GM18873 (cell line): ENCODE data around the gene HSPA1B.
"Not testable (repeated sequence)": the region's sequence is repeated elsewhere in the genome, so short reads cannot be mapped to it uniquely, and the experiment has no call there.

ENCODE experiments used
- ATAC-seq: cut with Tn5 transposase; IDR thresholded peaks from one replicate; pipeline ENCODE4 v1.9.1; 2021; ENCODE audit warnings: mild to moderate bottlenecking, moderate library complexity, moderate number of reproducible peaks; ENCODE audit not compliant: unreplicated experiment, low FRiP score

HSPA1B gene

DNA sequence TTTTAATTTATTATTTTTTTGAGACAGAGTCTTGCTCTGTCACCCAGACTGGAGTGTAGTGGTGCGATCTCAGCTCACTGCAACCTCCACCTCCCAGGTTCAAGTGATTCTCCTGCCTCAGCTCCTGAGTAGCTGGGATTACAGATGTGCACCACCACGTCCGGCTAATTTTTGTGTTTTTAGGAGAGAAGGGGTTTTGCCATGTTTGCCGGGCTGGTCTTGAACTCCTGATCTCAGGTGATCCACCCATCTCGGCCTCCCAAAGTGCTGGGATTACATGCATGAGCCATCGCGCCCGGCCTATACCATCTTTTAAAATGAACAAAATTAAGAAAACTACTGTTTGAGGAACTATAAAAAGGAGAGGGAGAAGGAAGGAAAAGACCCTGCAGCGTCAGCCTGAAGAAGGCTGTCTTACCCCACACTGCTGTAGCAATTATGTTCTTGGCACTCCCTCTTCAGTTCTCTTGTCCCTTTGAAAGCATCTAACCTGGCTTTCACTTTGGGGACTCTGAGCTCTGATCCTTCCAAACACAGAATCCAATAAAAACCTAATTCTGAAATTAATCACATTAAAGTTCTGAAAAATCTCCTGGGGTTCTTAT is 3.8 kb upstream of the HSPA1B start:
- not testable (repeated sequence) for ATAC-seq

DNA sequence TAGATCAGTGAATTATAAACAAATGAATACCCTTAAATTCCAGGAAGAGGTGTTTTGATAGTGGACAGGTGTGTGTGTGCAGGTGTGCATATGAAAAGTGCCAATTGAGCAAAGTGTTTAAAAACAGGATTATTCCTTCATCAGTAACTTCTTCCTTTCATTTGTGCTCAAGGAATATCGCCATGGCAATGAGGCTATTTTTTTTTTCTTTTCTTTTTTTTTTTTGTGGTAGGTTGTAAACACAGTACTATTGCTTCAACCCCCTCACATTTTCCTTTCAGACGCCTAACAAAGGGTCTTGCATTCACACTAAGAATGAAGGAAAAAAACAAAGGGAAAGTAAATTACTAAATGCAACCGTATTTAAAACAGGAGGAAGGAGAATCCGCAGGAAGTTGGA is 2.0 kb upstream of the HSPA1B start:
- ATAC-seq, result no peak

DNA sequence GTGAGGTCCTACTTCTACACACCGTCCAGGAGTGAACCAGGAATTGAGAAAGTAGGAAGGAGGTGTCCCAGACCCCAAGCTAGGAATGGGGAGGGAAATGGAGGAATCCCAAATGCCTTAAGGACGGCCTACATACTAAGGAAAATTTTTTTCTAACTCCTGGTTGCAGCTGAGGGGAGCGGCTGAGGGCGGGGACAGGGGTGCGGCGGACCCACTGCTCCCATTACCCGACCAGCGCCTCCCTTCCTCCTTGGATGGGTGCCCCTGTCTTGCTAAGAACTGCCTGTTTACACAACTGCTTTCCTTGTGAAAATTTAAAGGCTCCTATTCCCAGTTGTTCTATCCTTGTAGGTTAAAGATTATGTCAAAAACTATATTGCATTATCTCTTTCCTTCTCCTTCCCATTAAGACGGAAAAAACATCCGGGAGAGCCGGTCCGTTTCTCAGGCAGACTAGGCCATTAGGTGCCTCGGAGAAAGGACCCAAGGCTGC is 699 bp upstream of the HSPA1B start:
- peak; percentile 6 for ATAC-seq

DNA sequence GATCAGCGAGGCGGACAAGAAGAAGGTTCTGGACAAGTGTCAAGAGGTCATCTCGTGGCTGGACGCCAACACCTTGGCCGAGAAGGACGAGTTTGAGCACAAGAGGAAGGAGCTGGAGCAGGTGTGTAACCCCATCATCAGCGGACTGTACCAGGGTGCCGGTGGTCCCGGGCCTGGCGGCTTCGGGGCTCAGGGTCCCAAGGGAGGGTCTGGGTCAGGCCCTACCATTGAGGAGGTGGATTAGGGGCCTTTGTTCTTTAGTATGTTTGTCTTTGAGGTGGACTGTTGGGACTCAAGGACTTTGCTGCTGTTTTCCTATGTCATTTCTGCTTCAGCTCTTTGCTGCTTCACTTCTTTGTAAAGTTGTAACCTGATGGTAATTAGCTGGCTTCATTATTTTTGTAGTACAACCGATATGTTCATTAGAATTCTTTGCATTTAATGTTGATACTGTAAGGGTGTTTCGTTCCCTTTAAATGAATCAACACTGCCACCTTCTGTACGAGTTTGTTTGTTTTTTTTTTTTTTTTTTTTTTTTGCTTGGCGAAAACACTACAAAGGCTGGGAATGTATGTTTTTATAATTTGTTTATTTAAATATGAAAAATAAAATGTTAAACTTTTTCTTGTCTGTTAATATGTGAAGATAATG is 2.2 kb downstream of the HSPA1B start:
- no peak for ATAC-seq

DNA sequence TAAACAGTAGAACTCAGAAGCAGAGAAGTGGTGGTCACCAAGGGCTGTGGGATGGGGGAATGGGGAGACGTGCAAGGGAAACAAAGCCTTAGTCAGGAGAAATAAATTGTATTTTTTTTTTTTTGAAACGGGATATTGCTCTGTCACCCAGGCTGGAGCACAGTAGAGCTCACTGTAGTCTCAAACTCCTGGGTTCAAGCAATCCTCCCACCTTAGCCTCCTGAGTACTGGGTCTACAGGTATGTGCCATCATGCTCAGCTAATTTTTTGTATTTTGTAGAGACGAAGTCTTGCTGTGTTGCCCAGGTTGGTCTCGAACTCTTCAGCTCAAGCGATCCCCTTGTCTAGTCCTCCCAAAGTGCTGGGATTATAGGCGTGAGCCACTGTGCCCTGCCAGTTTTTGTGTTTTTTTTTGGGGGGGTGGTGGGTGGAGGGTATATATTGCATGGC is 3.4 kb downstream of the HSPA1B start:
- ATAC-seq, result no peak

DNA sequence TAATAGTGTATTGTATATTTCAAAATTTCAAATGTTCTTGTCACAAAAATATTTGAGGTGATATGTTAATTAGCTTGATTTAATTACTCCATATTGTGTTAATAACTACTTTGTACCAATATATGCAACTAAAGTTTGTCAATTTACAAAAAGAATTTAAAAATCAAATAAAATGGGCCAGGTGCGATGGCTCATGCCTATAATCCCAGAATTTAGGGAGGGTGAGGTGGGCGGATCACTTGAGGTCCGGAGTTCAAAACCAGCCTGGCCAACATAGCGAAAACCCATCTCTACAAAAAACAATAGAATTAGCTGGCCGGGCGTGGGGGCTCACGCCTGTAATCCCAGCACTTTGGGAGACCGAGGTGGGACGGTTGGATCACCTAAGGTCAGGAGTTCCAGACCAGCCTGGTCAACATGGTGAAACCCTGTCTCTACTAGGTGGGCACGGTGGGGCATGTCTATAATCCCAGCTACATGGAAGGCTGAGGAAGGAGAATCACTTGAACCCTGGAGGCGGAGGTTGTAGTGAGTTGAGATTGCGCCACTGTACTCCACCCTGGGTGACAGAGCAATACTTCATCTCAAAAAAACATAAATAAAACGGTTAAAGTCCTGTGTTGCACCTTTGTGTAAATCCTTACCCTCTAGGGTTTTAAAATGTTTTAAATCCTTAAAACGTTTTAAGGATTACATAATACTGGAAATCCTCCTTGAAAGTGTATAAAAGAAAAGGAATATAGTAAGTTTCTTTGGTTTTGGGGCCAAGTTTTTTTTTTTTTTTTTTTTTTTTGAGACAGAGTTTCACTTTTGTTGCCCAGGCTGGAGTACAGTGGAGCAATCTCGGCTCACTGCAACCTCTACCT is 4.0 kb downstream of the HSPA1B start:
- no peak for ATAC-seq

DNA sequence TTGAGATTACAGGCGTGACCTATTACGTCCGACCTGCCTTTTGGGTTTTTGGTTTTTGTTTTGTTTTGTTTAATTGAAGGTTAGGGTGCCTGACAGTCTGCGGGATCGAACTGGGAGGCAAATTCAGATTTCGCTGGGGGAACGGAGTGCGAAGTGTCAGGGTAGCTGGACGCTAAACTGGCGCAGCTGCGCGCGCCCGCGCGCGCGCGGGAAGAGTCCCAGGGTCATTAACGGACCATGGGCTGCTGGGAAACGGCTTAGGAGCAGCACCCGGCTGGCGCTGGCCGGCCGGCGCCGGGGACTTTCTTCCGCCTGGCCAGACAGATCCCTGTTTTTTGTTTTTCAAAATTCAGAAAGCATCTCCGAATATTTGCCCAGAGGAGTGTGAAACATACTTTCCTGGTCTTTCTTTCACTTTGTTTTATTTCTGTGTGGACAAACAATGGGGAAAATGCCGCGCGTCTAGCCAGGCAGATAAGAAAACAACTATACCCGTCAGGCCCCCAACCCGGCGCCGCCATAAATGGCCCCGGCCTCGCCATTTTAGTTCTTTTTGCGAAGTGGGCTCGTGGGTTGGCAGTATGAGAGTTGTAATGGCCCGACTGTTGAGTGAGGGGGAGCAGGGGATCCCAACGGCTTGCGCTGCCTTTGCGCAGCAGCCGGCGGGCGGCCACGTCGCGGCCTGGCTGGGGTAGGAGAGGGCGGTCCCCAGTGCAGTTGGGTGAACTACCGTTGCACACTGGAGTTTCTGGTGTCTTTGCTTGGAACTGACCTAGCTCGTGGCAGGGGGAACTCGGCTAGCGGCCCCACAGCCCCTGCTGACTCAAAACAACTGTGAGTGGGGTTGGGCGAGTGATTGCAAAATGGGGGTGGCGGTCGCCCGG is 7.1 kb downstream of the HSPA1B start:
- ATAC-seq, result no peak

DNA sequence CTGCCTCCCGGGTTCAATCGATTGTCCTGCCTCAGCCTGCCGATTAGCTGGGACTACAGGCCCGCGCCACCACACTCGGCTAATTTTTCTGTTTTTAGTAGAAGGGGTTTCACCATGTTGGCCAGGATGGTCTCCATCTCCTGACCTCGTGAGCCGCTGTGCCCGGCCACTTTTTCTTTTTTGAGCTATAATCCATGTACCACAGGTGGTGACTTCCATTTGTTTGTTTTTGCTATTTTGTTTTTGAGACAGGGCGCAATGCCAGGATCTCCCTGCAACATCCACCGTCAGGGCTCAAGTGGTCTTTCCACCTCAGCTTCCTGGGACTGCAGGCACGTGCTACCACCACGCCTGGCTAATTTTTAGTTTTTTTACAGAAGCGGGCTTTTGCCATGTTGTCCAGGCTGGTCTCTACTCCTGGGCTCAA is 8.5 kb downstream of the HSPA1B start:
- ATAC-seq, result no peak

DNA sequence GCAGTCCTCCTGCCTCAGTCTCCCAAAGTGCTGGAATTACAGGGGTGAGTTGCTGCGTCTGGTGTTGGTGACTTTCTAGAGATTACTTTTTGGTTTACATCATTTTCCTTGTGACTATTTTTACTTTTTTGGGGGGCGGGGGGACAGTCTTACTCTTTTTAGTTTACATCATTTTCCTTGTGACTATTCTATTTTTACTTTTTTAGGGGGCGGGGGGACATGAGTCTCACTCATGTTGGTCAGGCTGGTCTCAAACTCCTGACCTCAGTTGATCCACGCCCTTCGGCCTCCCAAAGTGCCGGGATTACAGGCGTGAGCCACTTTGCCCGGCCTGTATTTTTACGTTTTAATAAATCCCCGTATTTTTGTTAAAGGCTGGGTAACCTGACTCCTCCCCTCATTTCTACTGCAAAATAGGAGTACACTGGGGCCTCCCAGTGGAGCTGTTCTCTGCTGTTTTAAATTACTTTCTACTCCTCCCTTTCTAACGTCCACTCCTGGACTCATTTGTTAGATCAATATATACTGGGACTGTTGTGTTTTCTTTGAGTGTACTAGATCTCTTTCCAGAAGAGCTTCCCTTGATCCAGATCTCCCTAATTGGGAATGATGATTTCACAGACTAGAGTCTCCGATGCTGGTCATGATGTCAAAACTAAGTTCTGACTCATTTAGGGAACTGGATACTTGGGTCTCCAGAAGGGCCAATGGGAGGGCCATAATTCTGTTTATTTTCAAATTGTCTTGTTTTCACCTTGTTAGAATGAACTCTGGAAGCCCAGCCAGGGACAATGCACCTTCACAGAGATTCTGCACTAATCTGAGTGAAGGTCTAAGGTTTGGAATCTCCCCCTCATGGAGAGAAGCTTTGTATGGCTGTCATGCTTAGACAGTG is 9.2 kb downstream of the HSPA1B start:
- ATAC-seq, result no peak

DNA sequence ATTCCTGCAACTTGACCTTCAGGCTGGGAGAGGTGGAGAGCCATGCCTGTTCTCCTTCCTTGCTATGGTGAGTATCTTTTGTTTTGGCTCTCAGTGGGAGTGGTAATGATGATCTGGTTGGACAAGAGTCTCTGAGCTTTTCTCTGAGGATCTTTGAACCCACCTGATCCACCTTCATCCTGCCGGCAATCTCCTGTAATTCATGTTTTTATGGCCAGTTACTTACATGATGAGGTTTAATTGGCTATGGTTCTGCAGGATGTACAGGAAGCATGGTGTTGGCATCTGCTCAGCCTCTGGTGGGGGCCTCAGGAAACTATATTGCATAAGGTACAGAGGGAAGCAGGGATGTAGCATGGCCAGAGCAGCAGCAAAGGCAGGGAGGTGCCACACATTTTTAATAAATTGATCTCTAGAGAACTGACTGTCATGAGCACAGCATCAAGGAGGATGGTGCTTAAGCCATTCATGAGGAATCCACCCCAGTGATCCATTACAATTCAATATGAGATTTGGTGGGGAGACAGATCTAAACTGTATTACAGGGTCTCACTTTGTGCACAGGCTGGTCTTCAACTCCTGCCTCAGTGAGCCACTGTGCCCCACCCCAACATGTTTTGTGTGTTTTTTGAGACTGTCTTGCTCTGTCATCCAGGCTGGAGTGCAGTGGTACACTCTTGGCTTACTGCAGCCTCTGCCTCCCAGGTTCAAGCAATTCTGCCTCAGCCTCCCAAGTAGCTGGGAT is 10.0 kb downstream of the HSPA1B start:
- no peak for ATAC-seq

DNA sequence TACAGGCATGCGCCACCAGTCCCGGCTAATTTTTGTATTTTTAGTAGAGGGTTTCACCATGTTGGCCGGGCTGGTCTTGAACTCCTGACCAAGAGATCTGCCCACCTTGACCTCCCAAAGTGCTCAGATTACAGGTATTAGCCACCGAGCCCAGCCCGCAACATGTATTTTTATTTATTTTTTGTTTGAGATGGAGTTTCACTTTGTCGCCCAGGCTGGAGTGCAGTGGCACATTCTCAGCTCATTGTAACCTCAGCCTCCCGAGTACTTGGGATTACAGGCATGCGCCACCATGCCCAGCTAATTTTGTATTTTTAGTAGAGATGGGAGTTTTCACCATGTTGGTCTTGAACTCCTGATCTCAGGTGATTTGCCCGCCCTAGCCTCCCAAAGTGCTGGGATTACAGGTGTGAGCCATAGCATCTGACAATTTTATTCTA is 10.6 kb downstream of the HSPA1B start:
- not testable (repeated sequence) for ATAC-seq

DNA sequence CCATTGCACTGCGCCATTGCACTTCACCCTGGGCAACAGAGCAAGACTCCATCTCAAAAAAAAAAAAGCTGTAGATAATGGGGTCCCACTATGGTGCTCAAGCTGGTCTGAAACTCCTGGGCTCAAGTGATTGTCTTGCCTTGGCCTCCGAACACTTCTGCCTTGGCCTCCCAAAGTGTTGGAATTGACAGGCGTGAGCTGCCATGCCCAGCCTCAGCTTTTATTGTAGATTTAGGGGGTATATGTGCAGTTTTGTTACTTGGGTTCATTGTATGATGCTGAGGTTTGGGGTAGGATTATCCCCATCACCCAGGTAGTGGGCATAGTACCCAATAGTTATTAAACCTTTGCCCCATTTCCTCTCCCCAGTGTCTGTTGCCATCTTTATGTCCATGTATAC is 11.4 kb downstream of the HSPA1B start:
- no peak for ATAC-seq

DNA sequence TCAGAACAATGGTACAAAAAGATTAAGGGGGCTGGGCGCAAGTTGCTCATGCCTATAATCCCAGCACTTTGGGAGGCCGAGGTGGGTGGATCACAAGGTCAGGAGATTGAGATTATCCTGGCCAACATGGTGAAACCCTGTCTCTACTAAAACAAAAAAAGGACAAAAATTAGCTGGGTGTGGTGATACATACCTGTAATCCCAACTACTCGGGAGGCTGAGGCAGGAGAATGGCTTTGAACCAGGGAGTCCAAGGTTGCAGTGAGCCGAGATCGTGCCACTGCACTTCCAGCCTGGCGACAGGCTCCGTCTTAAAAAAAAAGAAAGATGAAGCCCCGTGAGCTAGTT is 12.2 kb downstream of the HSPA1B start:
- ATAC-seq, result not testable (repeated sequence)

DNA sequence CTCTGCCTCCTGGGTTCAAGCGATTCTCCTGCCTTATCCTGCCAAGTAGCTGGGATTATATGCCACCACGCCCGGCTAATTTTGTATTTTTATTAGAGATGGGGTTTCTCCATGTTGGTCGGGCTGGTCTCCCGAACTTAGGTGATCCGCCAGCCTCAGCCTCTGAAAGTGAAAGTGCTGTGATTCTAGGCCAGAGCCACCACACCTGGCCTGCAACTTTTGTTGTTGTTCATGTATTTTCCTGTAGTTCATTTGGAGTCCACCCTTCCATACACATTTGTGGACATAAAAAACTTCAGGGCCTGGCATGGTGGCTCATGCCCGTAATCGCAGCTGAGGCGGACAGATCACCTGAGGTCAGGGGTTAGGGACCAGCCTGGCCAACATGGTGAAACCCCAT is 14.5 kb downstream of the HSPA1B start:
- ATAC-seq, result no peak

DNA sequence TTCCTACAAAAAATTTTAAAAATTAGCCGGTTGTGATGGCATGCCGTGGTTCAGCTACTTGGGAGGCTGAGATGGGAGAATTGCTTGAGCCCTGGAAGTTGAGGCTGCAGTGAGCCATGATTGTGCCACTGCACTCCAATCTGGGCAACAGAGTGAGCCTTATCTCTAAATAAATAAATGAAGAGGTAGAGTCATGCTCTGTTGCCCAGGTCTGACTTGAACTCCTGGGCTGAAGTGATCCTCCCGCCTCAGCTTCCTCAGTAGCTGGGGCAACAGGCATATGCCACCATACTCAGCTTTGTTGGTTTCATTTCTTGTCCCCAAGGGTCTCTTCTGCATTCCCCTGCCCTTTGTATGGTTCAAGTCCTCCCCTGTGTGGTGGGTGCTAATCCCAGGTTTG is 17.0 kb downstream of the HSPA1B start:
- ATAC-seq, result no peak

DNA sequence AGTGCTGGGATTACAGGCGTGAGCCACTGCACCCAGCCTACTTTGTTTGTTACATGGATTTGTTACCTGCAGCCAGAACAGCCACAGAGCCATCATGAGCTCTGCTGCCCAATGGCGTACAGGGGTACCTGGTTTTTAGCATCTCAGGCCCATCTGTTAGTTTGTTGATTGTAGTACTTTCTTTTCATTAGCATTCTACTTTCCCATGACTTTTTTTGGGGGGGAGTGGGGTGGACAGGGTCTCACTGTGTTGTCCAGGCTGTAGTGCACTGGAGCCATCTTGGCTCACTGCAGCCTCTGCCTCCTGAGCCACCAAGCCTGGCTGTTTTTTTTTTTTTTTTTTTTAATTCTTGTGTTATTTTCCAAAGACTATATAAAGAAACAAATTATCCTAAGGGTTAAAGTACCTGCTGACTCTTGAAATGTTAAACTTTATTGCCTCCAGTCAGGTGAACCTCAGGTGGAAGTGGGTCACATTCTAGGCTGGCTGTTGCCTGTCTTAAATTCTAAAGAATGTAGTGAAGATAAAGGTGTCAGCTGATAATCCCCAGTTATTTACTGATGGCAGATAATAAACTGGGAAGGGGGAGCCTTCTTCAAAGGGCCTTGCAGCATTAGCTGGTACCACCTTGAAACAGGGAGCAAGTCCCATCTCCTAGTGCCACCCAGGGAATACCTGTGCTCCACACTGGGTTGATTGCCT is 19.9 kb downstream of the HSPA1B start:
- ATAC-seq, result no peak

DNA sequence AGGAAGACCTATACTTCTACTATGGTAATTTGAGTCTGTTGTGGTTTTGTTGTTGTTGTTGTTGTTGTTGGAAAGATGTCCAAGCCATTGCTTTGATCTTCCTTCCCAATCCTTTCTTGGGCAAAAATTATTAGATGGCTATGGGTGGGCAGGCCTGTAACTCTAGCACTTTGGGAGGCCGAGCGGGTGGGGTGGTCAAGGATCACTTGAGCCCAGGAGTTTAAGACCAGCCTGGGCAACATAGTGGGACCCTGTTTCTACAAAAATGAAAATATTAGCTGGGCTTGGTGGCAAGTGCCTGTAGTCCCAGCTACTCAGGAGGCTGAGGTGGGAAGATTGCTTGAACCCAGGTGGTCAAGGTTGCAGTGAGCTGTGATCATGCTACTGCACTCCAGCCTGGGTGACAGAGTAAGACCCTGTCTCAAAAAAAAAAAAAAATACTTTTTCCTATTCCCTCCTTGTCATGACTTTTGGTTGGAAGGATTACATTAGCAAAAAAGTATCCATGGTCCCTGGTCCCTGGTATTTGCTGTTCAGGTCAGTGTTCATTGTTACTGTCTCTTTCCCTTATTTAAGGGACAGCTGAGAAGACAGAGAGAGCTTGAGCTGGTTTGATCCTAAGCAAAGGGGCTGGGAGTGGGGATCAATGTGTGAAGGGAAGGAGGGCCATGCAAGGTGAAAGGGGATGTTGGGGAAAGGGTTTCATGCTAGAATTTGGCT is 23.4 kb downstream of the HSPA1B start:
- ATAC-seq, result no peak

DNA sequence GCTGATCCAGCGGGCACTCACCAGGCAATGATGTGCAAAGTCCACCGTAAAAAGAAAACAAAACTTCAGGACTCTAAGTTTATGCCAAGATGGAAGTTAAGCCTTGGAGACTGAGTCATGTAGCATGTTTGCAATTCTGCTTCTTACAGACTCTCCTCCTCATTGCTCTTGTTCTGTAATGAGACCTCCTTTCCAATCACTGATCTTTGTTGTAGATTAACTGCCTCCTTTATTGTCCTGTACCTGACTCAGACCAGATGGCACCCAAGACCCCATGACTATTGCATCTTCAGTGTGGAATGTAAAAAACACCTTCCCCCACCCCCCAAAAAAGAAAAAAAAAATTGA is 23.9 kb downstream of the HSPA1B start:
- ATAC-seq, result no peak
